Calu3 (cell line): Measurements from ENCODE around the gene MAK. TPM values are rescaled to one million over a fixed set of nuclear protein-coding genes. Genes with fewer than 3 reads are reported as not detected.
"Not testable (repeated sequence)": the region's sequence is repeated elsewhere in the genome, so short reads cannot be mapped to it uniquely, and the experiment has no call there.

Source experiments
- BruUV-seq: library from RNA; stranded (reverse); fragments of 400-500 nt; replicated peaks from 2 replicates; lab custom pipeline; 2021; lab: Mats Ljungman, UMichigan
- CTCF ChIA-PET: fragments of 300-600 bp; sonication (Branson Sonifier 250); formaldehyde crosslinking; loops from one replicate; lab custom pipeline; 2022; ENCODE audit warnings: antibody characterized with exemption; lab: Charles Lee
- DNase-seq: peaks from one replicate; pipeline ENCODE4 v3.0.0; 2022
- H3K27ac Mint-ChIP-seq: one replicate; pipeline ENCODE4 v1.8.0; 2022; ENCODE audit warnings: mixed read lengths; ENCODE audit not compliant: unreplicated experiment
- H3K27me3 Mint-ChIP-seq: one replicate; pipeline ENCODE4 v1.8.0; 2022; ENCODE audit warnings: mixed read lengths; ENCODE audit not compliant: unreplicated experiment
- H3K36me3 Mint-ChIP-seq: one replicate; pipeline ENCODE4 v1.8.0; 2022; ENCODE audit warnings: mild to moderate bottlenecking, moderate library complexity, mixed read lengths; ENCODE audit not compliant: insufficient read depth, unreplicated experiment
- H3K4me1 Mint-ChIP-seq: one replicate; pipeline ENCODE4 v1.8.0; 2022; ENCODE audit warnings: mild to moderate bottlenecking, low read depth, mixed read lengths; ENCODE audit not compliant: unreplicated experiment
- H3K4me3 Mint-ChIP-seq: one replicate; pipeline ENCODE4 v1.8.0; 2022; ENCODE audit warnings: mild to moderate bottlenecking, low read depth, moderate library complexity, mixed read lengths; ENCODE audit not compliant: unreplicated experiment
- H3K9me3 Mint-ChIP-seq: one replicate; pipeline ENCODE4 v1.8.0; 2022; ENCODE audit warnings: low read depth, mixed read lengths; ENCODE audit not compliant: unreplicated experiment
- CTCF ChIP-seq: fragments of 200-600 bp; IDR thresholded peaks from one replicate; pipeline ENCODE4 v1.8.0; 2022; ENCODE audit warnings: antibody characterized with exemption; ENCODE audit not compliant: unreplicated experiment
- intact Hi-C: fragments of 100-400 bp; cut with micrococcal nuclease; formaldehyde crosslinking; loops from one replicate; pipeline ENCODE4 v1.10.0; 2022; ENCODE audit not compliant: unreplicated experiment
- total RNA-seq: library from RNA; stranded (reverse); gene quantifications from 2 replicates; pipeline ENCODE4 v1.2.3, GENCODE V29; 2022

The MAK gene
- total RNA-seq, 1 experiment from 2014 or later, result 0.35 TPM

GRCh38 chr6:10857259-10857658 lies 18.9 kb upstream of the MAK start:
- intact Hi-C loops, result no loop called here
- Mint-ChIP-seq H3K27ac (no peak overlapping the region), H3K9me3 (no peaks in the 10 kb centered on the region), H3K4me3 (no peak overlapping the region), H3K36me3 (no peaks in the 10 kb centered on the region), H3K27me3 (no peaks in the 10 kb centered on the region), H3K4me1 (no peaks in the 10 kb centered on the region)
- CTCF ChIA-PET, result no interaction called here
- no peak for TF ChIP-seq CTCF
- no peak for DNase-seq
- no TSS peak for BruUV-seq

- H3K27ac Mint-ChIP-seq, result no peak overlapping the region
- no peaks in the 10 kb centered on the region for H3K4me1 Mint-ChIP-seq
- CTCF ChIA-PET, result no interaction called here
- TF ChIP-seq CTCF, result no peak
- intact Hi-C loops, result loop anchor here (5.0 kb wide), 1 partner anchor 212 kb away; no protein-coding TSS in a partner anchor
- no peaks in the 10 kb centered on the region for H3K36me3 Mint-ChIP-seq
- H3K27me3 Mint-ChIP-seq, result no peaks in the 10 kb centered on the region
- no TSS peak for BruUV-seq
- H3K9me3 Mint-ChIP-seq, result no peaks in the 10 kb centered on the region
- DNase-seq, result no peak
- H3K4me3 Mint-ChIP-seq, result no peak overlapping the region
These were observed 16.7 kb upstream of the MAK start for GRCh38 chr6:10854922-10855632.

- H3K4me3 Mint-ChIP-seq, H3K4me1 Mint-ChIP-seq, H3K27me3 Mint-ChIP-seq, H3K27ac Mint-ChIP-seq, DNase-seq, H3K9me3 Mint-ChIP-seq, BruUV-seq, CTCF ChIA-PET, H3K36me3 Mint-ChIP-seq: not testable (repeated sequence)
- intact Hi-C loops, result loop anchor here (5.0 kb wide), 1 partner anchor 213 kb away; no protein-coding TSS in a partner anchor
These were observed 15.5 kb upstream of the MAK start for GRCh38 chr6:10853849-10854300.

- CTCF ChIA-PET, result no interaction called here
- Mint-ChIP-seq H3K27ac (no peak overlapping the region), H3K4me3 (no peak overlapping the region)
These were observed 14.1 kb upstream of the MAK start for GRCh38 chr6:10852361-10852960.

More at GRCh38 chr6:10852361-10852960, 14.1 kb upstream of the MAK start:
- BruUV-seq, result no TSS peak
- H3K36me3 Mint-ChIP-seq, result no peaks in the 10 kb centered on the region
- intact Hi-C loops, result loop anchor here (5.0 kb wide), 1 partner anchor 215 kb away; no protein-coding TSS in a partner anchor
- DNase-seq, result no peak
- H3K9me3 Mint-ChIP-seq, result no peaks in the 10 kb centered on the region
- no peaks in the 10 kb centered on the region for H3K27me3 Mint-ChIP-seq
- H3K4me1 Mint-ChIP-seq, result no peaks in the 10 kb centered on the region
- TF ChIP-seq CTCF, result no peak
